ENCODE measurements around the gene FYN.

GRCh38 chr6:111617149-111617548, 256.1 kb downstream of the FYN start:
- TF ChIP-seq CTCF (IDR thresholded peaks at IDR 0.05; ENCODE audit: low read depth, low read length, poor library complexity, severe bottlenecking) = no peak
- TF ChIP-seq EZH2phosphoT487 (IDR thresholded peaks at IDR 0.05; ENCODE audit: borderline replicate concordance, low read length) = no peak

All from DOHH2 (cell line).